H9 (cell line): ENCODE measurements around the gene EDEM1. TPM values are rescaled to one million over a fixed set of nuclear protein-coding genes. Genes with fewer than 3 reads are reported as not detected.

ENCODE experiments used
- DNase-seq: peaks from one replicate; pipeline ENCODE4 v3.0.0-alpha.2; 2017
- H2AFZ ChIP-seq: one replicate; pipeline ENCODE4 v1.6.1; 2013; ENCODE audit warnings: mild to moderate bottlenecking, low read length, control low read depth, moderate library complexity
- H2AK5ac ChIP-seq: 2 replicates; pipeline ENCODE4 v1.6.1; 2013; ENCODE audit warnings: low read length, control low read depth, mixed read lengths; ENCODE audit not compliant: insufficient read length
- H2BK120ac ChIP-seq: one replicate; pipeline ENCODE4 v1.6.1; 2013; ENCODE audit warnings: low read depth, mild to moderate bottlenecking, low read length, control low read depth, inconsistent platforms; ENCODE audit not compliant: poor library complexity, severe bottlenecking
- H2BK12ac ChIP-seq: 2 replicates; pipeline ENCODE4 v1.6.1; 2013; ENCODE audit warnings: low read length, control low read depth, mixed read lengths, low read depth; ENCODE audit not compliant: insufficient read length
- H2BK15ac ChIP-seq: 2 replicates; pipeline ENCODE4 v1.6.1; 2013; ENCODE audit warnings: low read depth, low read length, control low read depth
- H2BK20ac ChIP-seq: one replicate; pipeline ENCODE4 v1.6.1; 2013; ENCODE audit warnings: low read depth, mild to moderate bottlenecking, low read length, control low read depth, inconsistent platforms; ENCODE audit not compliant: poor library complexity, severe bottlenecking
- H2BK5ac ChIP-seq: 2 replicates; pipeline ENCODE4 v1.6.1; 2013; ENCODE audit warnings: low read length, control low read depth, mixed read lengths; ENCODE audit not compliant: insufficient read length
- H3K14ac ChIP-seq: 2 replicates; pipeline ENCODE4 v1.6.1; 2013; ENCODE audit warnings: low read length, control low read depth; ENCODE audit not compliant: insufficient read depth
- H3K18ac ChIP-seq: 2 replicates; pipeline ENCODE4 v1.6.1; 2013; ENCODE audit warnings: low read depth, mild to moderate bottlenecking, mixed read lengths, low read length, control low read depth; ENCODE audit not compliant: insufficient read length
- H3K23ac ChIP-seq: 2 replicates; pipeline ENCODE4 v1.6.1; 2013; ENCODE audit warnings: low read length, control low read depth, mixed read lengths, low read depth; ENCODE audit not compliant: insufficient read length
- H3K23me2 ChIP-seq: 2 replicates; pipeline ENCODE4 v1.6.1; 2013; ENCODE audit warnings: low read depth, mild to moderate bottlenecking, mixed read lengths, low read length, control low read depth; ENCODE audit not compliant: insufficient read length, poor library complexity, severe bottlenecking
- H3K27ac ChIP-seq: 2 replicates; pipeline ENCODE4 v1.5.1; 2013; ENCODE audit warnings: low read length, control low read depth, mixed read lengths, low read depth; ENCODE audit not compliant: insufficient read length
- H3K27me3 ChIP-seq: 2 replicates; pipeline ENCODE4 v1.6.1; 2013; ENCODE audit warnings: low read length, control low read depth, inconsistent platforms; ENCODE audit not compliant: insufficient read depth
- H3K4ac ChIP-seq: 2 replicates; pipeline ENCODE4 v1.6.1; 2013; ENCODE audit warnings: low read depth, mild to moderate bottlenecking, control low read depth, inconsistent platforms, low read length, moderate library complexity
- H3K4me1 ChIP-seq: 2 replicates; pipeline ENCODE4 v1.6.1; 2013; ENCODE audit warnings: low read length, control low read depth, inconsistent platforms; ENCODE audit not compliant: insufficient read depth
- H3K4me2 ChIP-seq: 2 replicates; pipeline ENCODE4 v1.6.1; 2013; ENCODE audit warnings: low read length, control low read depth, mixed read lengths; ENCODE audit not compliant: insufficient read length, insufficient read depth
- H3K56ac ChIP-seq: 2 replicates; pipeline ENCODE4 v1.6.1; 2013; ENCODE audit warnings: low read depth, mild to moderate bottlenecking, mixed read lengths, low read length, control low read depth; ENCODE audit not compliant: insufficient read length
- H3K79me1 ChIP-seq: 2 replicates; pipeline ENCODE4 v1.6.1; 2013; ENCODE audit warnings: low read depth, mild to moderate bottlenecking, moderate library complexity, low read length, control low read depth, inconsistent platforms; ENCODE audit not compliant: insufficient read depth, poor library complexity, severe bottlenecking
- H3K79me2 ChIP-seq: 2 replicates; pipeline ENCODE4 v1.6.1; 2013; ENCODE audit warnings: low read length, control low read depth, inconsistent platforms; ENCODE audit not compliant: insufficient read depth
- H3K9ac ChIP-seq: 2 replicates; pipeline ENCODE4 v1.6.1; 2013; ENCODE audit warnings: low read length, control low read depth, mixed read lengths; ENCODE audit not compliant: insufficient read length; ENCODE audit errors: extremely low read depth
- H3K9me3 ChIP-seq: one replicate; pipeline ENCODE4 v1.6.1; 2013; ENCODE audit warnings: low read depth, low read length, inconsistent platforms; ENCODE audit not compliant: control insufficient read depth
- H3T11ph ChIP-seq: one replicate; pipeline ENCODE4 v1.6.1; 2013; ENCODE audit warnings: mild to moderate bottlenecking, low read length, control low read depth, inconsistent platforms
- H4K20me1 ChIP-seq: one replicate; pipeline ENCODE4 v1.6.1; 2013; ENCODE audit not compliant: control insufficient read depth, insufficient read length, insufficient read depth
- H4K5ac ChIP-seq: 2 replicates; pipeline ENCODE4 v1.6.1; 2013; ENCODE audit warnings: low read depth, mild to moderate bottlenecking, mixed read lengths, low read length, control low read depth; ENCODE audit not compliant: insufficient read length
- H4K8ac ChIP-seq: replicated peaks from 2 replicates; pipeline ENCODE4 v1.6.1; 2013; ENCODE audit warnings: low read length, control low read depth, mixed read lengths, low read depth; ENCODE audit not compliant: insufficient read length
- H4K91ac ChIP-seq: 2 replicates; pipeline ENCODE4 v1.6.1; 2013; ENCODE audit warnings: low read depth, mild to moderate bottlenecking, moderate library complexity, mixed read lengths, low read length, control low read depth; ENCODE audit not compliant: insufficient read length
- H3K27ac Mint-ChIP-seq, 3 experiments: 2 replicates in 2 of 3; 3 replicates in 1 of 3; pipeline ENCODE4 v1.8.0; 2020 to 2021; ENCODE audit warnings: mixed read lengths in 3 of 3, mild to moderate bottlenecking in 1 of 3, moderate library complexity in 1 of 3
- H3K27me3 Mint-ChIP-seq: 2 replicates; pipeline ENCODE4 v1.8.0; 2021; ENCODE audit warnings: low read depth, mild to moderate bottlenecking, moderate library complexity, mixed read lengths
- H3K36me3 Mint-ChIP-seq, 3 experiments: 2 replicates in 2 of 3; 3 replicates in 1 of 3; pipeline ENCODE4 v1.8.0; 2020 to 2021; ENCODE audit warnings: low read depth in 3 of 3, mixed read lengths in 3 of 3; ENCODE audit not compliant: insufficient read depth in 1 of 3
- H3K4me1 Mint-ChIP-seq, 2 experiments: 2 replicates each; pipeline ENCODE4 v1.8.0; 2020; ENCODE audit warnings: mixed read lengths in 2 of 2
- H3K4me3 Mint-ChIP-seq, 2 experiments: 2 replicates in 1 of 2; 3 replicates in 1 of 2; pipeline ENCODE4 v1.8.0; 2020 to 2021; ENCODE audit warnings: mild to moderate bottlenecking in 2 of 2, mixed read lengths in 2 of 2, moderate library complexity in 1 of 2
- H3K9me3 Mint-ChIP-seq, 2 experiments: 2 replicates in 1 of 2; 3 replicates in 1 of 2; pipeline ENCODE4 v1.8.0; 2020; ENCODE audit warnings: mild to moderate bottlenecking in 2 of 2, mixed read lengths in 2 of 2, moderate library complexity in 1 of 2
- WGBS: extraction: QIAGEN DNeasy Blood & Tissue Kit; methylation state at CpG from one replicate; pipeline ENCODE4 v1.1.7; 2013; ENCODE audit warnings: missing lambda C conversion rate, low lambda C conversion rate, mixed read lengths; ENCODE audit not compliant: insufficient read length; ENCODE audit errors: extremely low coverage; 5-methylcytosine and 5-hydroxymethylcytosine counted together
- total RNA-seq: library from RNA; stranded (reverse); gene quantifications from 2 replicates; pipeline ENCODE4 v1.2.1, GENCODE V29; 2021
- TF ChIP-seq, protein P1 (sequence below): fragments of 200-600 bp; sonication (generic); conservative IDR thresholded peaks from 3 replicates; pipeline ENCODE4 v1.8.0; 2021; ENCODE audit warnings: antibody characterized with exemption, mild to moderate bottlenecking

EDEM1 gene
- total RNA-seq, 1 experiment from 2014 or later, result 11.7 TPM

- H3K27me3 ChIP-seq, result no peaks in the 10 kb centered on the region
- H3K4me3 Mint-ChIP-seq, result no peak overlapping the region
- H3K4ac ChIP-seq, result no peak overlapping the region
- H3K27ac ChIP-seq, result no peak overlapping the region
- H3K4me2 ChIP-seq, result no peak overlapping the region
- H3K23ac ChIP-seq, result no peak overlapping the region
- no peak overlapping the region for H3T11ph ChIP-seq
- no peak overlapping the region for H2AK5ac ChIP-seq
- TF ChIP-seq, protein P1, sequence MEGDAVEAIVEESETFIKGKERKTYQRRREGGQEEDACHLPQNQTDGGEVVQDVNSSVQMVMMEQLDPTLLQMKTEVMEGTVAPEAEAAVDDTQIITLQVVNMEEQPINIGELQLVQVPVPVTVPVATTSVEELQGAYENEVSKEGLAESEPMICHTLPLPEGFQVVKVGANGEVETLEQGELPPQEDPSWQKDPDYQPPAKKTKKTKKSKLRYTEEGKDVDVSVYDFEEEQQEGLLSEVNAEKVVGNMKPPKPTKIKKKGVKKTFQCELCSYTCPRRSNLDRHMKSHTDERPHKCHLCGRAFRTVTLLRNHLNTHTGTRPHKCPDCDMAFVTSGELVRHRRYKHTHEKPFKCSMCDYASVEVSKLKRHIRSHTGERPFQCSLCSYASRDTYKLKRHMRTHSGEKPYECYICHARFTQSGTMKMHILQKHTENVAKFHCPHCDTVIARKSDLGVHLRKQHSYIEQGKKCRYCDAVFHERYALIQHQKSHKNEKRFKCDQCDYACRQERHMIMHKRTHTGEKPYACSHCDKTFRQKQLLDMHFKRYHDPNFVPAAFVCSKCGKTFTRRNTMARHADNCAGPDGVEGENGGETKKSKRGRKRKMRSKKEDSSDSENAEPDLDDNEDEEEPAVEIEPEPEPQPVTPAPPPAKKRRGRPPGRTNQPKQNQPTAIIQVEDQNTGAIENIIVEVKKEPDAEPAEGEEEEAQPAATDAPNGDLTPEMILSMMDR, result no peak
- H2BK12ac ChIP-seq, result no peak overlapping the region
- WGBS, result no CpG with 5 or more reads among the region's 2 CpGs
- H3K4me1 Mint-ChIP-seq, result peaks cover 23 to 30% of the 10 kb centered on the region in 2 experiments
- H3K27me3 Mint-ChIP-seq, result no peaks in the 10 kb centered on the region
- no peak overlapping the region for H4K91ac ChIP-seq
- no peak for DNase-seq
- peaks cover 2% of the 10 kb centered on the region; the same call in 1 of the 2 replicates for H3K4me1 ChIP-seq
- H3K18ac ChIP-seq, result no peak overlapping the region
- no peaks in the 10 kb centered on the region for H4K20me1 ChIP-seq
- H4K8ac ChIP-seq, result no peak overlapping the region
- no peak overlapping the region for H3K9ac ChIP-seq
- H2BK20ac ChIP-seq, result no peak overlapping the region
- no peak overlapping the region; a peak in 2 of 7 replicates for H3K27ac Mint-ChIP-seq
- no peak overlapping the region for H2AFZ ChIP-seq
- no peak overlapping the region for H3K14ac ChIP-seq
- no peaks in the 10 kb centered on the region for H3K23me2 ChIP-seq
- H3K56ac ChIP-seq, result no peak overlapping the region
- H2BK120ac ChIP-seq, result no peak overlapping the region
- no peaks in the 10 kb centered on the region for H3K9me3 Mint-ChIP-seq
- no peak overlapping the region for H4K5ac ChIP-seq
- H3K79me1 ChIP-seq, result peaks cover 4% of the 10 kb centered on the region
- H2BK5ac ChIP-seq, result no peak overlapping the region
- H2BK15ac ChIP-seq, result no peak overlapping the region
- H3K9me3 ChIP-seq, result no peaks in the 10 kb centered on the region
- peaks cover 7% of the 10 kb centered on the region; the same call in 1 of the 2 replicates for H3K79me2 ChIP-seq
- H3K36me3 Mint-ChIP-seq, result peaks cover 22 to 29% (median 25%) of the 10 kb centered on the region in 3 experiments
Measured at GRCh38 chr3:5195605-5196004, 8.1 kb downstream of the EDEM1 start.
